G401 (cell line): ENCODE results near the gene SLC9A2. TPM values are rescaled to one million over a fixed set of nuclear protein-coding genes. Genes with fewer than 3 reads are reported as not detected.

Experiments used
- DNase-seq: peaks from one replicate; pipeline ENCODE4 v3.0.0-alpha.2; 2015; ENCODE audit warnings: low spot score
- in situ Hi-C: cut with HindIII; loops from 2 replicates; pipeline ENCODE4 v1.10.0; 2016; ENCODE audit warnings: low sequenced_read_pairs, mixed read lengths
- total RNA-seq: library from RNA; depleted of rRNA; stranded (reverse); fragments of >200 nt; shearing (Covaris generic); gene quantifications from 2 replicates; pipeline ENCODE4 v1.2.3, GENCODE V29; 2014; rRNA removed

The SLC9A2 gene, protein sequence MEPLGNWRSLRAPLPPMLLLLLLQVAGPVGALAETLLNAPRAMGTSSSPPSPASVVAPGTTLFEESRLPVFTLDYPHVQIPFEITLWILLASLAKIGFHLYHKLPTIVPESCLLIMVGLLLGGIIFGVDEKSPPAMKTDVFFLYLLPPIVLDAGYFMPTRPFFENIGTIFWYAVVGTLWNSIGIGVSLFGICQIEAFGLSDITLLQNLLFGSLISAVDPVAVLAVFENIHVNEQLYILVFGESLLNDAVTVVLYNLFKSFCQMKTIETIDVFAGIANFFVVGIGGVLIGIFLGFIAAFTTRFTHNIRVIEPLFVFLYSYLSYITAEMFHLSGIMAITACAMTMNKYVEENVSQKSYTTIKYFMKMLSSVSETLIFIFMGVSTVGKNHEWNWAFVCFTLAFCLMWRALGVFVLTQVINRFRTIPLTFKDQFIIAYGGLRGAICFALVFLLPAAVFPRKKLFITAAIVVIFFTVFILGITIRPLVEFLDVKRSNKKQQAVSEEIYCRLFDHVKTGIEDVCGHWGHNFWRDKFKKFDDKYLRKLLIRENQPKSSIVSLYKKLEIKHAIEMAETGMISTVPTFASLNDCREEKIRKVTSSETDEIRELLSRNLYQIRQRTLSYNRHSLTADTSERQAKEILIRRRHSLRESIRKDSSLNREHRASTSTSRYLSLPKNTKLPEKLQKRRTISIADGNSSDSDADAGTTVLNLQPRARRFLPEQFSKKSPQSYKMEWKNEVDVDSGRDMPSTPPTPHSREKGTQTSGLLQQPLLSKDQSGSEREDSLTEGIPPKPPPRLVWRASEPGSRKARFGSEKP
- not detected in 2 replicates for total RNA-seq

DNA sequence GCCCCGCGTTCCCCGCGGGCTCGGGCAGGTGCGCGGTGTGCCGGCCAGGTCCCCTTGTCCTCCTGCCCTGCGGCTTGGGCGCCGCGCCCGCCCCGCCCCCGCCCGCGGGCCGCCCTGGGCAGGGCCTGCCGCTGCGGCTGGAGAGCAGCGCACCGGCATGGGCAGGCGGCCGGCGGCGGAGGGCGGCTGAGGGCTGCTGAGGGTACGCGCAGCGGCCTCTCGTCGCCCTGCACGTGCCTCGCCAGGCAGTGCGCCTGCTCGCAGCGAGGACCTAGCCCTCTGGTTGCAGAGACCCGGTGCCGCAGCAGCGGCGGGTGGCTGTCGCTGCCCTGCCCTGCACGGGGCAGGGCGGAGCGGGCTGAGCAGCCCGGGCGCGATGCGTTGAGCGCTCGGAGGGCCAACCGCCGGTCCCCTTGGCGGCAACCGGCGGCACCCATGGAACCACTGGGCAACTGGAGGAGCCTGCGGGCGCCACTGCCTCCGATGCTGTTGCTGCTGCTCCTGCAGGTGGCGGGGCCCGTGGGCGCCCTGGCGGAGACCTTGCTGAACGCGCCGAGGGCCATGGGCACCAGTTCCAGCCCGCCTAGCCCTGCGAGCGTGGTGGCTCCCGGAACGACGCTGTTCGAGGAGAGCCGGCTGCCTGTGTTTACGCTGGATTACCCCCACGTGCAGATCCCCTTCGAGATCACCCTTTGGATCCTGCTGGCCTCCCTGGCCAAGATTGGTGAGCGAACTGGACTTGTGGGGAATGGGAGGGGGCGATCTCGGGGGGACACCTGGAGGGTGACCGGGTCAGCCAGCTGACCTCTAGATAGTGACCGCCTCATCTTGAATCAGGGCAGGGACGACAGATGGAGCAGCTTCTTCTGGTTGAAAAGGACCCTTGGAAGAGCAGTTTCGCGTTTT, at the start of gene SLC9A2:
Gene SLC9A2 (plus strand): TSS at position 140 of the 906 bp plus-strand sequence. CDS start 296 bp downstream, at position 436.
- in situ Hi-C loops, result no loop called here
- no peak for DNase-seq

GRCh38 chr2:102575888-102576287, 43.5 kb upstream of the SLC9A2 start:
- no peak for DNase-seq
- in situ Hi-C loops, result no loop called here

DNA sequence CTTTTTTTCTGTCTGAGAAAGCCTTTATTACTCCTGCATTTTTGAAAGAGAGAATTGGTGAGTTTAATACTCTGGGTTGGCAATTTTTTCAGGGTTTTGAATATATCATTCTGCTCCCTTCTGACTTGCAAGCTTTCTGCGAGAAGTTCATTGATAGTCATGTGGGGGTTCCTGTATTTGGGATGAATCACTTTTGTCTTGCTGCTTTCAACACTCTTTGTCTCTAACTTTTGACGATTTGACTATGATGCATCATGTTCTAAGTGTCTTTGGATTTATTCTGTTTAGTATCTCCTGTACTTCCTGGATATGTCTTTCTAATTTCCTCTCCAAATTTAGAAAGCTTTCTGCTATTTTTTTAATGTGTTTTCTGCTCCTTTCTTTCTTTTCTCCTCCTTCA, 41.0 kb upstream of the SLC9A2 start:
- in situ Hi-C loops, result no loop called here
- DNase-seq, result no peak

DNA sequence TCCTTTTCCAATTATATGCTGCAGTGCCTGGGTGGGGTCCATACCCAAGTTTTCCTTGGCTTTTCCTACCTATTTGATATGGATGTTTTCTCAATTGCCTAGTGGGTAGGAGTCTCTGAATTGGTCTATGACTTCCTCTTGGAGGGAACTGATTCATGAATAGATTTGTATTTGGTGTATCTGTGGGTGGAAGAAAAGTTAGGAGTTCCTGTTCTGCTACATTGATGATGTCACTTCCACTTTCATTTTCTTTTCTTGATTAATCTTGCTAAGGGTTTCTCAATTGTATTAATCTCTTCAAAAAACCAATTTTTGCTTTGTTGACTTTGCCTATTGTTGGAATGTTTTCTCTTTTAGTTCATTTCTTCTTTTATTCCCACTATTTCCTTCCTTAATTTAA, 37.4 kb upstream of the SLC9A2 start:
- in situ Hi-C loops, result no loop called here

DNA sequence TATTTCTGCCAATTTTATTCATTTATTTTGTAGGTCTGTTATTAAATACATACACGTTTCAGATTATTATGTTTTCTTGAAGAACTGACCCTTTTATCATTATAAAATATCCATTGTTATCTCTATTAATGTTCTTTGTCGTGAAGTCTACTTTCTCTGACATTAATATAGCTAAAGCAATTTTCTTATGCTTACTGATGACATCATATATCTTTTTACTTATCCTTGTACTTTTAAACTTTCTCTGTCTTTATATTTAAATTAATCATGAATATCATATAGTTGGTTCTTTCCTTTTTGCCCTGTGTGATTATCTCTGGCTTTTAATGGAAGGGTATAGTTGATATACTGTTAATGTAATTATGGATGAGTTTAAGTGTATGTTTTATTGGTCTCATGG, 36.5 kb upstream of the SLC9A2 start:
- in situ Hi-C loops, result no loop called here
- DNase-seq, result no peak

More for the DNA sequence above, 37.4 kb upstream of the SLC9A2 start:
- DNase-seq, result no peak

DNA sequence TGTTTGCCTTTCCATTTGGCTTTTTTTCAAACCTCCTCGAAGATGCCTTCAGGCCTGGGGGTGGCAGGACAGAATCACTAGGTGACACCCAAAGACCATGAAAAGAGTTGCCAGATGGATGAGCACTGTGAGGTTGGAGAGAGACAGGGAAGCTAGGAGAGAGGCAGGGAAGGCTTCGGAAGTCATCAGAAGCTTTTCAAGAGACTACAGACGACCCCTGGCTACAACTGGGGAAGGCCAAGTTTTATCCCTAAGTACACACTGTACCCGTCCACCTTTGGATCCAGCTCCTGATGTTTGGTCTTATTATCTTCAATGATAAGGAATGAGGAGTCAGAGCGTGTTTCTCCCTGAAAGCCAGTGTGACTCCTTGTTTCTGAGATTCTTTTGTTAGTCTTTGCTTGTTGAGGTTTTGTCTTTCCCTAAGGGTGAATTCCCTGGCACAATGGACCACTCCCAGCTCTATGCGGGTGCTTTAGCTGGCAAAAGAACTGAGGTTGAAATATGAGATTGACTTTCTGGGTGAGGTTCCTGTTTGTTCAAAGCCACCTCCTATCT, 33.4 kb upstream of the SLC9A2 start:
- no peak for DNase-seq
- in situ Hi-C loops, result no loop called here

- in situ Hi-C loops, result no loop called here
- DNase-seq, result no peak
Measured at GRCh38 chr2:102588213-102588939, 31.0 kb upstream of the SLC9A2 start.

DNA sequence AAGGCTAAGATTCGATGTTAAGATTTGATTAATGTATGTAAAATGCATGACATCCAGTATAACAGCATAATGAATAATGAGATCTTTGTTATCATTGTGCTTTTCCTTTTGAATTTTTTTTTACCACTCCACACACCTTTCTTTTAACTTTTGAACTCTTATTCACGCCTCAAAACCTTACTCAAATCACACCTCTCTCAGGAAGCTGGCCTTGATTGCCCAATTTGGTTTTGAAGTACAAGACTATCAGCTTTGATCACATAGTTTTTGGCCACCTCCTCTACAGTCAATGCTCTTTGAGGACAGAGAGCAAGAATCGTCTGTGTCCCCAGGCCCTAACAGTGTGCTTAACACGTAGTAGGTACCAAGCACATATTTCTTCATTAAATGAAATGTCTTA, 29.9 kb upstream of the SLC9A2 start:
- in situ Hi-C loops, result no loop called here
- no peak for DNase-seq

GRCh38 chr2:102591491-102592045, 27.8 kb upstream of the SLC9A2 start:
- in situ Hi-C loops, result no loop called here
- DNase-seq, result no peak

DNA sequence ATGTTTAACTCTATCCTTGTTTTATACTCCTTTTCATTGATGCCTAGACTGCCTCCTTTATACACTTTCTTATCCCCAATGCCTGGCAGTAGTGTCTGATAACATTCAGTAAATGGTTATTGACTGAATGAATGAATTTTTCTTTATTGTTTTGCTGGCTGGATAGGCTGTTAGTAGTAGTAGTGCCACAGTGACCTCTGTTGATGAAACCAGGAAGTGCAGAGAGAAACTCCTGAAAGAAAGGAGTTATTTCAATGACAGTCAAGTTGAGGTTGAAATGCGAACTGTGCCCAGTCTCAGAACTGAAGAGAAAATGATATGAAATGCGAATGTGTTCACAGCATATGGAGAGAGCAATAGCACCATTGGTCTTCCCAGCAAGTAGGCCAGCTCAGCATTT, 26.8 kb upstream of the SLC9A2 start:
- DNase-seq, result no peak
- in situ Hi-C loops, result no loop called here

DNA sequence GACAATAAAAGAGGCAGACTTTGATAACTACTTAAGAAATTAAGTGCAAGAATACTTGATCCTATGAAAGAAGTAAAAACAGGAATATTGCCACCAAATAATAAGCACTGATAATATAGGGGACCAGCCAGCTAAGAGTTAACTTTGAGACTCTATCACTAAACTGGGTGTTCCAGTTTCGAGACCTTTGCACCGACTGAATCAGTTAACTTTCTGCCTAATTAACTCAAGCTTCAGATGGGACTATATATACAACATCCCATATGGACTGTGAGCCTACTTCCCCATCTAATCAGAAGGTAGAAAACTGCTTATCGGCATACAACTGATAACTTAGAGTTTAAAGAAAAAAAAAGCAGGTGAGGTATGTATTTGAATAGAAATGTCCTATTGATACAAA, 25.8 kb upstream of the SLC9A2 start:
- DNase-seq, result no peak
- in situ Hi-C loops, result no loop called here

- DNase-seq, result no peak
- in situ Hi-C loops, result no loop called here
Measured at GRCh38 chr2:102594445-102595016, 24.8 kb upstream of the SLC9A2 start.

DNA sequence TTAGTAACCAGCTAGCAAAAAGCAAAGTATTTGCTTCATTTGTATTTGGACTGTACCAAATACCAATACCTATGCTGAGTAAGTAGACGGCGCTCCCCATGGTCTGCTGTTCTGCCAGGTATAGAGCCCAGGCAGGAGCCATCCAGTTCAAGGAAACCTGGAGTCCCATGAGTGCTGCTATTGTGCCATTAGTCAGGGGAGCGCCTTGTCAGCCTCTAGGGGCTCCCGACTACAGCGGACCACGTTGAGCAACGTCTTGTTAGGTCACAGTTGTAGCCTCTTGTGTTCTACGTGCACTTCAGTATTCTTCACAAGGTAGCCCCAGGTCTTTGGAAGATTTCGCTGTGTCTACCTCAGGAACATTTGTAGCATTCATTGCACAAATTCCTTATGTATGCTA, 21.6 kb upstream of the SLC9A2 start:
- in situ Hi-C loops, result no loop called here
- no peak for DNase-seq

GRCh38 chr2:102599486-102599885, 19.9 kb upstream of the SLC9A2 start:
- no peak for DNase-seq
- in situ Hi-C loops, result no loop called here

DNA sequence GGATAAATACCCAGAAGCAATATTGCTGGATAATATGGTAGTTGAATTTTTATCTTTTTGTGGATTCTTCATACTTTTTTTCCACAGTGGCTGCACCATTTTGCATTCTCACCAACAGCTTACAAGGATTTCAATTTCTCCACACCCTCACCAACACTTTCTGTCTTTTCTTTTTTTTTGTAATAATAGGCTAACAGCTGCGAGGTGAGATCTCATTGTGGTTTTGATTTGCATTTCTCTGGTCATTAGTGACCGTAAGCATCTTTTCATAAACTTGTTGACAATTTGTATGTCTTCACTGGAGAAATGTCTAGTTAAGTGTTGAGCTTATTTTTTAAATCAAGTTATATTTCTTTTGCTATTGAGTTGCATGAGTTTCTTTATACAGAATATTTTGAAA, 17.6 kb upstream of the SLC9A2 start:
- in situ Hi-C loops, result no loop called here
- DNase-seq, result no peak

DNA sequence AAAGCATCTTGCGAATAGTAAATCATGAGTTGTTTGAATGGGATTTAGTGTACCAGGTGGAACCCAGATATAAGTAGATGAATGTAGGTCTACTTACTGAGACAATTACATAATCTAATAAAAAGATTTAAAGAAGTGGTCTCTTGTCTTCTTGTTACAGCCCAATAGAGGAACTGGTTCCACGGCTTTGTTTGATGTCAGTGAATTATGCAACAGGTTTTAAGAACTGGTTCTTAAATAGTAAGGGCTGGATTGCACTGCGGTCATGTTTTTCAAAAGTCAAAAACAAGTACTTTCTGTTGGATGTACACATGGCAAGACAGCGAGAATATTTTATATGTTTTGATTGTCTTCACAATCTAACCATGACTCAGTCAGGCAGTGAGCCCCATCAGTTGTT, 15.4 kb upstream of the SLC9A2 start:
- in situ Hi-C loops, result no loop called here

DNA sequence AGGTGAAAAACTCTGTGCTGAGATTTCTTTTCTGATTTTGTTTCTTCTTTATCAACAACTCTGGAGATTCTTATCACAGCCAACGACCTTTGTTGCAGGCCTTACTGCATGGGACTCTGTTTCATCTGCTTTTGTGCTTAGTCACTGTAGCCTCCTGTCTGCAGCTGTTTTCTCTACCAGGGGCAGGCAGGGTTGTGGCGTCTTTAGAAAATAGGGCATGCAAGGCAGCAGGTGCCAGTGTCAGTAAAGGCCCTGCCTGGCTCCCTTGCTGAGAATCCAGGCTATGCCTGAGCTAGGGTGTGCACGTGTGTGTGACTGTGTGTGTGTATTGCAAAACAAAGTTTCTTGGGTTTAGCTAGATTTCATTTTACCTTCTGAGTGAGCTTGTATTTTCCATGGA, 14.6 kb upstream of the SLC9A2 start:
- in situ Hi-C loops, result no loop called here
- no peak for DNase-seq

More for the DNA sequence above, 15.4 kb upstream of the SLC9A2 start:
- no peak for DNase-seq

GRCh38 chr2:102606353-102606752, 13.0 kb upstream of the SLC9A2 start:
- DNase-seq, result no peak
- in situ Hi-C loops, result no loop called here
